Brain microvascular endothelial cell (primary cell): ENCODE results near the gene ALPL.

Experiments
- DNase-seq: peaks from one replicate; pipeline ENCODE4 v3.0.0-alpha.2; 2020
- H3K27ac ChIP-seq: fragments of 250-450 bp; sonication (Bioruptor Pico); 2 replicates; pipeline ENCODE4 v1.5.1; 2020; ENCODE audit warnings: mild to moderate bottlenecking, moderate library complexity
- H3K27me3 ChIP-seq: fragments of 250-450 bp; sonication (Bioruptor Pico); replicated peaks from 2 replicates; pipeline ENCODE4 v1.5.1; 2020; ENCODE audit warnings: mild to moderate bottlenecking
- H3K36me3 ChIP-seq: fragments of 250-450 bp; sonication (Bioruptor Pico); replicated peaks from 2 replicates; pipeline ENCODE4 v1.5.1; 2020; ENCODE audit warnings: mild to moderate bottlenecking
- H3K4me3 ChIP-seq: 2 replicates; pipeline ENCODE4 v1.5.1; 2011; ENCODE audit warnings: low read depth, mild to moderate bottlenecking, control low read depth, low read length, moderate library complexity
- CTCF ChIP-seq: IDR thresholded peaks from 2 replicates; pipeline ENCODE4 v1.5.1; 2011; ENCODE audit warnings: low read depth, mild to moderate bottlenecking, moderate library complexity, low read length, control low read depth, inconsistent platforms; ENCODE audit errors: missing control alignments
- in situ Hi-C: cut with HindIII; loops from 2 replicates; pipeline ENCODE4 v1.10.0; 2017; ENCODE audit warnings: low sequenced_read_pairs, low pct_ligation_motif_present

The ALPL gene

GRCh38 chr1:21596628-21597027 is 87.4 kb downstream of the ALPL start:
- peaks cover 2% of the 10 kb centered on the region for H3K27me3 ChIP-seq
- in situ Hi-C loops, result no loop called here
- H3K4me3 ChIP-seq, result no peak overlapping the region
- no peak overlapping the region for H3K27ac ChIP-seq
- no peaks in the 10 kb centered on the region for H3K36me3 ChIP-seq
- no peak for DNase-seq
- TF ChIP-seq CTCF, result no peak

GRCh38 chr1:21597753-21598152 is 88.5 kb downstream of the ALPL start:
- H3K4me3 ChIP-seq, result no peak overlapping the region
- peaks cover 2% of the 10 kb centered on the region for H3K27me3 ChIP-seq
- no peak overlapping the region for H3K27ac ChIP-seq
- no peak for DNase-seq
- in situ Hi-C loops, result no loop called here
- no peak for TF ChIP-seq CTCF
- H3K36me3 ChIP-seq, result no peaks in the 10 kb centered on the region

GRCh38 chr1:21598417-21598816 is 89.2 kb downstream of the ALPL start:
- peaks cover 2% of the 10 kb centered on the region for H3K27me3 ChIP-seq
- no peak for DNase-seq
- in situ Hi-C loops, result no loop called here

GRCh38 chr1:21598904-21599303 is 89.7 kb downstream of the ALPL start:
- no peaks in the 10 kb centered on the region for H3K36me3 ChIP-seq
- no peak for DNase-seq
- no peak overlapping the region for H3K4me3 ChIP-seq
- peaks cover 2% of the 10 kb centered on the region for H3K27me3 ChIP-seq
- TF ChIP-seq CTCF, result no peak
- H3K27ac ChIP-seq, result no peak overlapping the region
- in situ Hi-C loops, result no loop called here

More at GRCh38 chr1:21598417-21598816, 89.2 kb downstream of the ALPL start:
- Histone ChIP-seq H3K4me3 (no peak overlapping the region), H3K27ac (no peak overlapping the region), H3K36me3 (no peaks in the 10 kb centered on the region)
- TF ChIP-seq CTCF, result no peak

GRCh38 chr1:21599402-21599801 is 90.2 kb downstream of the ALPL start:
- in situ Hi-C loops, result no loop called here
- Histone ChIP-seq H3K4me3 (no peak overlapping the region), H3K27me3 (peaks cover 2% of the 10 kb centered on the region), H3K27ac (no peak overlapping the region), H3K36me3 (no peaks in the 10 kb centered on the region)
- TF ChIP-seq CTCF, result no peak
- DNase-seq, result no peak

- peaks cover 2% of the 10 kb centered on the region for H3K27me3 ChIP-seq
- H3K4me3 ChIP-seq, result no peak overlapping the region
- no peaks in the 10 kb centered on the region for H3K36me3 ChIP-seq
- in situ Hi-C loops, result no loop called here
- TF ChIP-seq CTCF, result no peak
- DNase-seq, result no peak
- no peak overlapping the region for H3K27ac ChIP-seq
Observed at GRCh38 chr1:21601278-21602048, 92.2 kb downstream of the ALPL start.
